Stomach (tissue), 4 donors: ENCODE data around the gene EPO.

Source experiments
- EP300 ChIP-seq: sonication (generic); formaldehyde crosslinking; IDR thresholded peaks from one replicate; pipeline ENCODE4 v1.6.1; 2017; ENCODE audit warnings: antibody characterized with exemption
- POLR2A ChIP-seq, 4 donors: fragments of 450-650 bp; IDR thresholded peaks; one replicate each; pipeline ENCODE4 v1.6.1; 2016; ENCODE audit warnings: antibody characterized with exemption in 4 of 4, control low read depth in 2 of 4, mild to moderate bottlenecking in 1 of 4, moderate library complexity in 1 of 4
- TF ChIP-seq, protein P1 (sequence below), 7 experiments: fragments of 450-650 bp in 4 of 7; fragments of 200-600 bp in 3 of 7; sonication (generic) in 3 of 7; IDR thresholded peaks; one replicate each; pipeline ENCODE4 v1.5.1; 2016 to 2019; ENCODE audit warnings: antibody characterized with exemption in 7 of 7, control low read depth in 2 of 7, mild to moderate bottlenecking in 1 of 7

- TF ChIP-seq, protein P1, sequence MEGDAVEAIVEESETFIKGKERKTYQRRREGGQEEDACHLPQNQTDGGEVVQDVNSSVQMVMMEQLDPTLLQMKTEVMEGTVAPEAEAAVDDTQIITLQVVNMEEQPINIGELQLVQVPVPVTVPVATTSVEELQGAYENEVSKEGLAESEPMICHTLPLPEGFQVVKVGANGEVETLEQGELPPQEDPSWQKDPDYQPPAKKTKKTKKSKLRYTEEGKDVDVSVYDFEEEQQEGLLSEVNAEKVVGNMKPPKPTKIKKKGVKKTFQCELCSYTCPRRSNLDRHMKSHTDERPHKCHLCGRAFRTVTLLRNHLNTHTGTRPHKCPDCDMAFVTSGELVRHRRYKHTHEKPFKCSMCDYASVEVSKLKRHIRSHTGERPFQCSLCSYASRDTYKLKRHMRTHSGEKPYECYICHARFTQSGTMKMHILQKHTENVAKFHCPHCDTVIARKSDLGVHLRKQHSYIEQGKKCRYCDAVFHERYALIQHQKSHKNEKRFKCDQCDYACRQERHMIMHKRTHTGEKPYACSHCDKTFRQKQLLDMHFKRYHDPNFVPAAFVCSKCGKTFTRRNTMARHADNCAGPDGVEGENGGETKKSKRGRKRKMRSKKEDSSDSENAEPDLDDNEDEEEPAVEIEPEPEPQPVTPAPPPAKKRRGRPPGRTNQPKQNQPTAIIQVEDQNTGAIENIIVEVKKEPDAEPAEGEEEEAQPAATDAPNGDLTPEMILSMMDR (IDR thresholded peaks at IDR 0.05): no peak
- no peak for TF ChIP-seq POLR2A (IDR thresholded peaks at IDR 0.05)
- TF ChIP-seq EP300: no peak
Measured at GRCh38 chr7:100689230-100690135, 30.8 kb upstream of the EPO start.
